NCI-H524 treated with DMSO at 0.1 percent for 48 hours (cell line): ENCODE results near the gene USP6NL.
A peak's percentile ranks its signal among the peaks of the same experiment; 100 is the strongest.

ENCODE experiments used
- DNase-seq: peaks from one replicate; lab custom pipeline; 2025; lab: John Stamatoyannopoulos, UW

The USP6NL gene

DNA sequence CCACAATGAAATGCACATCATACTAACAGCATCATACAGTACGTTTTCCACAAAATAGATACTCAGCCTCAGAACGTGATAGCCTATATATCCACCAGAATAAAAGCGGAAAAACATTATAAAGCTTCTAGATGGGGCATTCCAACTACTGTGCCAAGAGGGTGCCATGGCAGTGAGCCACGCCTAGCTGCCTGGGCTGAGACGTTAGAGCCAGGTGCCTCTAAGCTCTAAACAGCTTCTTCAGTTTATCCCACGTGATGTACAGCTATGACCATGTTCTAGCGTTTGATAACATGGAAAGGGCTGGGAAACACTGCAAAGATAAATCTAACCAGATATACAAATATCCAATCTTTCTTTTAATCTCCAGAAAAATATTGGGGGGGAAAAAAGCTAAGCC is 17.8 kb downstream of the USP6NL start:
- DNase-seq, result no peak

GRCh38 chr10:11589738-11590137 is 21.7 kb downstream of the USP6NL start:
- DNase-seq, result no peak

- no peak for DNase-seq
Observed at GRCh38 chr10:11588873-11589574, 22.4 kb downstream of the USP6NL start.

- DNase-seq, result no peak
Observed at GRCh38 chr10:11587722-11588259, 23.7 kb downstream of the USP6NL start.

DNA sequence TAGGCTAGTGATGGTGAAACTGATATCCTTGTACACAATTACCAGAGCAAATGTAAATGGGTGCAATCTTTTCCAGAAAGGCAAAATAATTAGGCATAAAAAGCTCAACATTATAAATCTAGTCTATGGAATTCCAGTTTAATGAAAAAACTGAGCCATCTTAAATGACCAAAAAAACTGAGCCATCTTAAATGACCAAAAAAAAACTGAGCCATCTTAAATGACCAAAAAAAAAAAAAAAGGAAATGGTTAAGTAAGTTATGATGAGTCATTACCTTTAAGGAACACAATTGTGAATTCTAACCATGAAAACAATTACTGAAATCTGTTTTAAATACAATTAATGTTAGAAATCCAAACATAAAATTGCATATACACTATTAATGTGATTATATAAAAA is 25.3 kb downstream of the USP6NL start:
- no peak for DNase-seq

DNA sequence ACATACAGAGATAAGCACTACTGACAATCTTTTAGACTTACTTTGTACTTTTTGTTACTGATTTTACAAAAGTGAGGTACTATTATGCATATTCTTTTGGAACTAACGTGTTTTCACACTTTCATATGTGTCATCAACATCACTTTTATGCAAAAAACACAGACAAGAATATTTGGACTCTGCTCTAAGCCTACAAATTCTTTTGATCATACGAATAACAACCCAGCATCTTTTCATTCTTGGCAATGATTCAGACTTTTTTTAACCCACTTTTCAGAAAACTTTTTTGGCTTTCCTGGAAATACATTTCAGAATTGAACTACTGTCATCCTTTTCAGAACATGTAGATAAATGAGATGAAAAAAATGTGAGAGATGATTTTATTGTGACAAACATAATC is 30.2 kb downstream of the USP6NL start:
- DNase-seq, result no peak

DNA sequence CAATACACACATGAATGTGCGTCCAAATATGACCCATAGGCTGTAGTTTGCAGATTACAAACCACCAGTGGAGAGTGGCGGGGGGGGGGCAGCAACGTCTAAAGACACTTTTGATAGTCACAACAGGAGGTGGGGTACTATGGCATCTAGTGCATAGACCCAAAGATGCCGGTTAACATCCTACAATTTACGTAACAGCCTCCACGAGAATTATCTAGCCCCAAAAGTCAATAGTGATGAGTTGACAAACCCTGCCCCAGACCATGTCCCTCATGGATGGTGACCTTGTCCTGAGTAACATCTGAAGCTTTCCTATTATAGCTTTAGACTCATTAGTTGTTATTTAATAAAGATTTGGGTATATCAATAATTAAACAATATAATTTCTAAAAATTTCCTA is 31.6 kb downstream of the USP6NL start:
- DNase-seq, result no peak

DNA sequence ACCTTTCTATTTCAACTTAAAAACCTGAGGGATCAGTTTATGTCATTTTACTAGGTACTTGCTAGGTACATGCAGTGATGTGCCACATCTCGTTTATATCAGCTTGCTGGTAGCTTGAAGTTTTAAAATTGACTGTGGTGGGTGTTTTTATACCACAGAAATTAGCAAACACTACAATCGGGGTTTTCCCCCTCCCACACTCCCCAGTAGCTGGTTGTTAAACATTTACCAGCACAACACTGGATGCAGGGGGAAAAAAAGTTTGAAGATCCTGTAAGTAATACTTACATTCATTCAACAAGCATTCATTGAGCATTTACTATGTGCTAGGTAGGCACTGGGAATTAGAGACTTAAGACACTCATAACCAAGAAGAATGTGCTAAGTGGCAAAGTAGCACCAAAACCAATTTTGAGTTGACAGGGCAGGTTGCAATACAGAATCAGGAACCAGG is 32.6 kb downstream of the USP6NL start:
- no peak for DNase-seq

GRCh38 chr10:11576092-11576809 is 35.2 kb downstream of the USP6NL start:
- DNase-seq, result no peak

GRCh38 chr10:11573497-11573896 is 38.0 kb downstream of the USP6NL start:
- no peak for DNase-seq

- DNase-seq, result no peak
Observed at GRCh38 chr10:11570751-11571150, 40.7 kb downstream of the USP6NL start.

DNA sequence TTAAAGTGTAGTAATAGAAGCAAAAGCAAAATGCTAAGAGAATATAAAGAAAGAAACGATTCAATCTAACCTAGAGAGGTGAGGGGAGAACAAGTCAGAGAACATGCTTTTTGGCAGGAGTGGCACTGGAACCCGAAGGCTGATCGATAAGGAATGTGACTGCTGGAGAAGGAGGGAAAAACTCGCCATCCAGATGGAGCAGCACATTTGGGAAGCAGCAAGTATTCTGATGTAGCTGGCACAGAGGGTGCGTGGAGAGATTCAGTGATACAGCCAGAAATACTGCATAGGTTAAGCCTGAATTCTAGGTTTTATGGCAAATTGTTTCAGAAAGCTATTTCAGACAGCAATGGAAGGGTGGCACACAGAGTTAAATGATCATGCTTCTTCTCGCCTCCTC is 42.0 kb downstream of the USP6NL start:
- DNase-seq, result no peak

DNA sequence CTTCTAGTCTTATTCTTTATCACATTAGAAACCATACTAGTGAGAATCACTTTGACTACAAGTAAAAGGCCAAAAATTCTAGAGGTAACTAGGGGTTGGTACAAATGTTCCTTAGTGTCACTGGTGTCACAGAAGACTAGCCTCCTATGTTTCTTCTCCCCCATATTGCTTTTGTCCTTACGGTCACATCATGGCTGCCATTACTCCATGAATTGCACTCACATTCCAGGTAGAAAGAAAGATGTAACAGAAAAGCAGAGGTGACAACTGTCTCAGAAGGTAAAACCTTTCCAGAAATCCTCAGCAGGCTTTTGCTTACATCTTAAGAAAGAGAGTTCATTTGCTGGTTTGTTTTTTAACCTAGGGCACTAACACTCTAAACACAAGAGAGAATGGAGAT is 42.9 kb downstream of the USP6NL start:
- no peak for DNase-seq

DNA sequence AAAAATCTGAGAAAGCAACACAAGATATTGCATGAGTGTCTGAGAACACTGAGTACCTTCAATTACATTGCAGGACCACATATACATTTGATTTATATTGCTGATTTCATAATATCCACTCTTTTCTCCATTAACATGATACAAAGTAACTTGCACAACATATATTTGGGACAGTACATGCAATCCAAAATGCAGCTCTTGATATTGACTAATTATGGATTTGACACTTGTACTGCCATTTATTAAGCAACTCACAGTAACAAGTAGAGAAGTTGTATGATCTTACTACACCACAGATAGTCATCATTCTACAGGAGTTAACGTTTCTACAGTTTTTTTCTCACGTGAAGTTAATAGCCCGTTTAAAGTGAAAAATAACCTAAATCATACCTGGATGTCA is 46.7 kb downstream of the USP6NL start:
- DNase-seq, result no peak

- peak; percentile 15 for DNase-seq
Observed at GRCh38 chr10:11563936-11564335, 47.5 kb downstream of the USP6NL start.

DNA sequence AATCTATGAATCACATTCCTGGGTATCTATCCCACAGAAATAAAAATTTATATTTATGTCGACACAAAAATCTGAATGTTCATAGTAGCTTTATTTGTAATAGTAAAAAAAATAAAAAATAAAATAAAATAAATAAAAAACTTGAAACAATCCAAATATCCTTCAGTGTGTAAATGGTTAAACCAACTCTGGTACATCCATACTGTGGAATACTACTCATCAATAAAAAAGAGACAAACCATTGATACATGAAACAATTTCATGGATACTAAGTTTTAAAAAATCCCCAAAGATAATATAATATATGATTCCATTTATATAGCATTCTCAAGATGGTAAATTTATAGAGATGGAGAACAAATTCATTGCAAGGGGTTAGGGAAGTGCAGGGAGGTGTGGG is 48.6 kb downstream of the USP6NL start:
- DNase-seq, result no peak

- no peak for DNase-seq
Observed at GRCh38 chr10:11560076-11560709, 51.3 kb downstream of the USP6NL start.

GRCh38 chr10:11557967-11558366 is 53.5 kb downstream of the USP6NL start:
- no peak for DNase-seq

DNA sequence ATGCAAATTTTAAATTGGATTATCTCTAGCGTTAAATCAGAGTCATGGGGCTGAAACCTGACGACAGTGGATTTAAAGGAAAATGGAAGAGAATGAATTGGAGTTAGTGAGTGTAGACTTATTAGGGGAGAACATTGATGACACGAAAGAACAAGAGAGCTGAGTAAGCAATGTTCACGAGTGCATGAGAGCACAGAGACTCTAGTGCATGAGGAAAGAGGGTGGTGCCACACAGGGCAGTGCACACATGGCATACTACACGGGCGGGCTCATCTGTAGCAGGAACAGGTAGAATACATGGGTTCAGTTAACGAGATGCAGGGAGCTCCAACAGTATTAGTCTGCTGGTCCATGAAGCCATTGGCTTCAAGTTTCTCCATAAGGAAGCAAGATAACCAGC is 53.9 kb downstream of the USP6NL start:
- DNase-seq, result no peak

- no peak for DNase-seq
Observed at GRCh38 chr10:11555556-11555955, 55.9 kb downstream of the USP6NL start.

DNA sequence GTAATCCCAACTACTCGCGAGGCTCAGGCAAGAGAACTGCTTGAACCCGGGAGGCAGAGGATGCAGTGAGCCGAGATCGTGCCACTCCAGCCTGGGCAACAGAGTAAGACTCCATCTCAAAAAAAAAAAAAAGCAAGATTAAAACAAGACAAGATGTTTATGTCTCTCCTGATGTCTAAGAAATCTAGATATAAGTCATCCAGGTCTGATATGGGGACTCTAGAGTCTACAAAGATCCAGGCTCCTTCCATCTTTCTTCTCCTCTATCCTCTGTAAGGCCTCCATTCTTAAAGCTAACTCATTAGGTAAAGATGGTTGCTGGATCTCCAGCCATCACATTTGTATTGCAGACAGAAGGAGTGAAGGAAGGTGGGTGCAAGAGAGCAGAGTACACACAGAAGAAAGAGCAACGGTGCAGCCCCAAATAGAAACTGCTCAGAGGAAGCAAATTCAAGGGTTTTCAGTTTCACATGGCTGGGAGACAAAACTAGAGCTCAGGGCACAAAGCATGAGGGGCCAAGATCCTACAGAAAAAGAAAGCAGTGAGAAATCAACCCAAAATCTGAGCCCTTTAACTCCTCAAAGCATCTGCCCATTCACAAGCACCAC is 57.6 kb downstream of the USP6NL start:
- no peak for DNase-seq

- DNase-seq, result no peak
Observed at GRCh38 chr10:11551916-11552602, 59.4 kb downstream of the USP6NL start.
